ENCODE data around the gene IPO7. TPM values are rescaled to one million over a fixed set of nuclear protein-coding genes. Genes with fewer than 3 reads are reported as not detected.
"Not testable (repeated sequence)": the region's sequence is repeated elsewhere in the genome, so short reads cannot be mapped to it uniquely, and the experiment has no call there.

The IPO7 gene
- total RNA-seq, 4 donors from 2014 or later, result 68.6 to 123 (median 82.8) TPM

DNA sequence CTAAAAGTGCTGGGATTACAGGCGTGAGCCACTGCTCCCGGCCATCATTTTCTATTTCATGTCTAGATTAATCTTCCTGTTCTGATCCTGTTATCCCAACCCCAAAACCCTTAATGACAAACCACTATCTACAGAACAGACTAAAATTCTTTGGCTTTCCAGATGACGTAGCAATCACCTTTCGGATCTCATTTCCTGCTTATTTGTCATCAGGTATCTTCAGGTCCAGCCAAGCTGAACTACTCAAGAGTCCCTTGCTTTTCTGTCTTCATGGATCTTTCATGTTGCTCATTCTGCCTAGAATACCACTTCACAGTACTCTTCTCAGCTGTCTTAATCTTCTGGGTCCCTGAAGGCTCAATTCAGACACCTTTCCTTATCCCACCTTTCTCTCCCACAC is 27.4 kb upstream of the IPO7 start:
- no peak for DNase-seq (ENCODE audit: low spot score in 2 of 2)
- Histone ChIP-seq H3K4me3 (no peak overlapping the region), H3K27ac (no peak overlapping the region), H3K36me3 (no peaks in the 10 kb centered on the region), H3K27me3 (no peaks in the 10 kb centered on the region), H3K4me1 (peaks cover 4% of the 10 kb centered on the region), H3K9me3 (no peaks in the 10 kb centered on the region)
- 96% methylated on average over 4 of the region's 4 CpGs for WGBS
- no peak for TF ChIP-seq POLR2A (IDR thresholded peaks at IDR 0.05)
- no peak for TF ChIP-seq POLR2AphosphoS5 (IDR thresholded peaks at IDR 0.05)
- no peak for TF ChIP-seq EP300 (IDR thresholded peaks at IDR 0.05)
- TF ChIP-seq, protein P1, sequence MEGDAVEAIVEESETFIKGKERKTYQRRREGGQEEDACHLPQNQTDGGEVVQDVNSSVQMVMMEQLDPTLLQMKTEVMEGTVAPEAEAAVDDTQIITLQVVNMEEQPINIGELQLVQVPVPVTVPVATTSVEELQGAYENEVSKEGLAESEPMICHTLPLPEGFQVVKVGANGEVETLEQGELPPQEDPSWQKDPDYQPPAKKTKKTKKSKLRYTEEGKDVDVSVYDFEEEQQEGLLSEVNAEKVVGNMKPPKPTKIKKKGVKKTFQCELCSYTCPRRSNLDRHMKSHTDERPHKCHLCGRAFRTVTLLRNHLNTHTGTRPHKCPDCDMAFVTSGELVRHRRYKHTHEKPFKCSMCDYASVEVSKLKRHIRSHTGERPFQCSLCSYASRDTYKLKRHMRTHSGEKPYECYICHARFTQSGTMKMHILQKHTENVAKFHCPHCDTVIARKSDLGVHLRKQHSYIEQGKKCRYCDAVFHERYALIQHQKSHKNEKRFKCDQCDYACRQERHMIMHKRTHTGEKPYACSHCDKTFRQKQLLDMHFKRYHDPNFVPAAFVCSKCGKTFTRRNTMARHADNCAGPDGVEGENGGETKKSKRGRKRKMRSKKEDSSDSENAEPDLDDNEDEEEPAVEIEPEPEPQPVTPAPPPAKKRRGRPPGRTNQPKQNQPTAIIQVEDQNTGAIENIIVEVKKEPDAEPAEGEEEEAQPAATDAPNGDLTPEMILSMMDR (IDR thresholded peaks at IDR 0.05), result no peak

DNA sequence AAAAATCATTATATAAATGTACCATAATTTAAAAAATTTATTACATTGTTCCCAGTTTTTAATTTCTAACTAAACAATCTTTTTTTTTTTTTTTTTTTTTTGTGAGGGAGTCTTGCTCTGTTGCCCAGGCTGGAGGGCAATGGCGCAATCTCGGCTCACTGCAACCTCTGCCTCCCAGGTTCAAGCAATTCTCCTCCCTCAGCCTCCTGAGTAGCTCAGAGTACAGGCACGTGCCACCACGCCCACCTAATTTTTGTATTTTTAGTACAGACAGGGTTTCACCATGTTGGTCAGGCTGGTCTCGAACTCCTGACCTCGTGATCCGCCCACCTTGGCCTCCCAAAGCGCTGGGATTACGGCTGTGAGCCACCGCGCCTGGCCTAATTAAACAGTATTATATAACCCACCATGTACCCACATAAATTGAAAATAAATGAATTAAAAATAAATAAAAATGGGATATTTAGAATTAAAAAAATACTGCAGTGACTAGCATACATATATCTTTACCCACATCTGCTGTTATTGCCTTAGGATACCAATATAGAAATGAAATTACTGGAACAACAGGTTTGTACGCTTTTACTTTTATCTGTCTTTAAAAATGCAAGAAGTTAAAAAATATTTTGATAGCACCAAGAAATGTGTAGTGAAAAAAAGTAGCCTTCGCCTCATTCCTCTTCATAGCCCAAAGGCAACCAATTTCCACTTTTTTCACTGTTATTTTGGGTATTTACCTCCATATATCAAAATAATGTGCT is 23.4 kb upstream of the IPO7 start:
- H3K27me3 ChIP-seq, H3K27ac ChIP-seq, H3K4me3 ChIP-seq, H3K36me3 ChIP-seq, H3K9me3 ChIP-seq: not testable (repeated sequence)
- DNase-seq (ENCODE audit: low spot score in 2 of 2), result peak in 1 of 2 donors; percentile 28
- WGBS, result 79% methylated on average over 13 of the region's 13 CpGs
- H3K4me1 ChIP-seq, result peaks cover 29% of the 10 kb centered on the region

DNA sequence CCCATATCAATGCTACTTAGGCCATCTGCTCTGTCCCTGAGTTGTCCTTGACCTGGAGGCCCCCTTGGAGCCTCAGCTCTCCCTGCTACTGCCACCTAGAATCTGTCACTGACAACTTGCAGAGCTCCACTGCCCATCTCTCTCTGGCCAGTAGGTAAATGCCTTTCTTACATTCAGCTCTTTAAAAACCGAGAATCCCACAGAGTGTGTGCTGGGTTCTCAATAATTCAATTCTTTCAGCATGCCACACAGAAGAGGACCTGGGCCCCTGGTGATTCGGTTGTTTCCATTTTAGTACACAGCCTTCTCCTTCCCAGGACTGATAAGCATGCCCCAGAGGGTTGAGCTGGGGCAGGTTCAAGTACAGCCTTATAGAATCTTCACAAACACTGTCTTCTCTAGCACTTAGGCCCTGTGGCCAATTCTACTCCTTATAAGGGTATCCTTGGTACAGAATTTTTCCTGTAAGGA is 22.0 kb upstream of the IPO7 start:
- H3K9me3 ChIP-seq, result no peaks in the 10 kb centered on the region
- 77% methylated on average over 2 of the region's 2 CpGs for WGBS
- DNase-seq (ENCODE audit: low spot score in 2 of 2), result peak in 1 of 2 donors; percentile 32
- H3K4me3 ChIP-seq, result no peak overlapping the region
- H3K27ac ChIP-seq, result peak overlapping the region; percentile 99
- H3K36me3 ChIP-seq, result no peaks in the 10 kb centered on the region
- TF ChIP-seq, protein P1 (IDR thresholded peaks at IDR 0.05), result no peak
- TF ChIP-seq POLR2AphosphoS5 (IDR thresholded peaks at IDR 0.05), result no peak
- H3K4me1 ChIP-seq, result peaks cover 29% of the 10 kb centered on the region
- H3K27me3 ChIP-seq, result no peaks in the 10 kb centered on the region

DNA sequence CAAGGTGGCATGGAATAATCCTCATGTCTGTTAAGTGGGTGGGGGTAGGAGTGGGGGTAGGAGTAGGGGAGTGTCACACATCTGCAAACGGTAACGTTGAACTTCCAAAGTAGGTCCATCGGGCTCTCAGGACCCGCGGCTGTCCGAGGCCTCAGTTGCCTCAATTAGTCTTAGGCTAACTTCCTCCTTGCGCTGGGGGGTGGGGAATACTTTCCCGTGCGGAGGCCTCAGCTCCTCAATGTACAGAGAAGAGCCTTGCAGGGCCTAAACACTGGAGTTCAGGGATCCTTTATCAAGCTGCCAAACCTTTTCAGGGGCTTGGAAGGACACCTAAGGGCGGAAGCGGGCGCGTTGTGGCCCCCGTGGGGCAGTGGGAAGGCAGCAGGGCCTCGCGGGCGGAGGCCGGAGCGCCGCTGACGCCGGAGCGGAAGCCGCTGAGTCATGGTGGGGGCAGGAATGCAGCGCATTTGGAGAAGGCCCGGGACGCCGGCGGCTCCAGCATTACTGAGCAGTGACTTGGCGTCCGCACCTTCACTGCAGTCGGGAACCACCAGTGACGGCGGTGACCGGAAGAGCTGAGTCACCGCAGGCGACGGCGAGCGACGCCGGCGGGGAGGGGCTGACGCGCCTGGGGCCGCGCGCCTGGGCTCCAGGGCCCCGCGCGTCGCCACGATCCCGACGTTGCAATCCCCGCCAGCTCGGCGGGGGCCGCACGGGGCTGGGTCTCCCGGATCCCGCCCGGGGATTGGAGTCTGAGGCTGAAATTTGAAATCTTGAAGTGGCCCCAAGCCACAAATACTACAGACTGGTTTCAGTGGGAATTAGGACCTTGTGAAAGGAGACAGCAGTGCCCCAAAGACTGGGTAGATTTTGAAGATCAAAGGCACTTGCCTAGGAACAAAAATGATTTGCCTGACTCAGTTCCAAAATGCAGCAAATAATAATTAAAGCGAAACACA is 20.2 kb upstream of the IPO7 start:
- H3K27me3 ChIP-seq, result no peaks in the 10 kb centered on the region
- WGBS, result 14% methylated on average over 20 of the region's 64 CpGs
- no peaks in the 10 kb centered on the region for H3K9me3 ChIP-seq
- peak; percentile 96 to 97 for DNase-seq (ENCODE audit: low spot score in 2 of 2)
- TF ChIP-seq EP300 (IDR thresholded peaks at IDR 0.05) (peak; percentile 45), POLR2AphosphoS5 (IDR thresholded peaks at IDR 0.05) (peak; percentile 76 to 90 (median 88)), POLR2A (IDR thresholded peaks at IDR 0.05) (peak; percentile 28 to 40)
- TF ChIP-seq, protein P1 (IDR thresholded peaks at IDR 0.05), result no peak
- peak overlapping the region; percentile 49 for H3K4me3 ChIP-seq
- peaks cover 29% of the 10 kb centered on the region for H3K4me1 ChIP-seq
- no peaks in the 10 kb centered on the region for H3K36me3 ChIP-seq
- H3K27ac ChIP-seq, result peak overlapping the region; percentile 99

DNA sequence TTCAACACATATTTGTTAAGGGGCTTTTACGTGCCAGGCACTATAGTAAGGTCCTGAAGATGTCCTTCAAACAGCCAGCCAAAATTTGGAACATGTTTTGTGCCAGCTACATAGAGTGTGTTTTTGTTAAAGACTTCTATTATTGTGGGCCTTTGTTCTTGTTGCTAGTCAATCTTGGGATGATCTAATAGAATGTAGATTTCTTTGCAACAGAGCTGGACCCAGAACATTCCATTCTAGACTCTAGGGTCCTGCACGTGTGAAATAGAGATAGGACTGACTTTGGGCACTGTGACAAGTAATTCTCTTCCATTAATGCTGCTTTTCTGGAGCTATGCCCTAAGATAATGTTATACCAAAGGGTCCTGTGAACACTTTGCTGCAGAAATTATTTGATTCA is 16.9 kb upstream of the IPO7 start:
- H3K27me3 ChIP-seq, result no peaks in the 10 kb centered on the region
- no peaks in the 10 kb centered on the region for H3K36me3 ChIP-seq
- 66% methylated on average over 2 of the region's 2 CpGs for WGBS
- H3K4me1 ChIP-seq, result peaks cover 20% of the 10 kb centered on the region
- no peak overlapping the region for H3K4me3 ChIP-seq
- H3K27ac ChIP-seq, result no peak overlapping the region
- no peaks in the 10 kb centered on the region for H3K9me3 ChIP-seq
- no peak for DNase-seq (ENCODE audit: low spot score in 2 of 2)
- TF ChIP-seq, protein P1 (IDR thresholded peaks at IDR 0.05), result no peak
- TF ChIP-seq POLR2A (IDR thresholded peaks at IDR 0.05), result no peak
- no peak for TF ChIP-seq POLR2AphosphoS5 (IDR thresholded peaks at IDR 0.05)
- TF ChIP-seq EP300 (IDR thresholded peaks at IDR 0.05), result no peak

Data from suprapubic skin (tissue), 4 donors.